Epithelial cell of proximal tubule (primary cell): ENCODE results near the gene CSNK1G2. TPM values are rescaled to one million over a fixed set of nuclear protein-coding genes. Genes with fewer than 3 reads are reported as not detected.

Experiments used
- DNase-seq: peaks from one replicate; pipeline ENCODE4 v3.0.0-alpha.2; 2011; ENCODE audit warnings: low read depth
- H3K4me3 ChIP-seq: 2 replicates; pipeline ENCODE4 v1.5.1; 2011; ENCODE audit warnings: low read depth, mild to moderate bottlenecking, low read length
- total RNA-seq: library from RNA; depleted of rRNA; stranded (reverse); fragments of >200 nt; gene quantifications from 2 replicates; pipeline ENCODE4 v1.2.3, GENCODE V29; 2015
- TF ChIP-seq, protein P1 (sequence below): conservative IDR thresholded peaks from 2 replicates; pipeline ENCODE4 v1.5.1; 2012; ENCODE audit warnings: low read depth, mild to moderate bottlenecking, low read length

CSNK1G2 gene
- total RNA-seq, 1 donor from 2014 or later = 82.9 TPM

DNA sequence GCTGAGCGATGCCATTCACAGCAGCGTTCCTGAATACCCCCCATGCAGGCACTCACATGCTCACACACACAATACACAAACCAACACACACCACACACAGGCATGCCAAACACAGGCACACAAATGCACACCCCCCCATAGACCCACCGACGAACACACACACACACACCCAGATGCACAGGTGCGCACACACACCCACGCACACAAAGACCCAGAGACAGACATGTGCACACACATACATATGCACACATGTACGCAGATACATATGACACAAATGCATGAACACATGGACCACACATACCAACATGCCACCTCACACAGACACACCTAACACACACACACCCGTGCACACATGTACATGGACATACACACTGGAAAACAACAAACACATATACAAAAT lies 7.0 kb upstream of the CSNK1G2 start:
- TF ChIP-seq, protein P1, sequence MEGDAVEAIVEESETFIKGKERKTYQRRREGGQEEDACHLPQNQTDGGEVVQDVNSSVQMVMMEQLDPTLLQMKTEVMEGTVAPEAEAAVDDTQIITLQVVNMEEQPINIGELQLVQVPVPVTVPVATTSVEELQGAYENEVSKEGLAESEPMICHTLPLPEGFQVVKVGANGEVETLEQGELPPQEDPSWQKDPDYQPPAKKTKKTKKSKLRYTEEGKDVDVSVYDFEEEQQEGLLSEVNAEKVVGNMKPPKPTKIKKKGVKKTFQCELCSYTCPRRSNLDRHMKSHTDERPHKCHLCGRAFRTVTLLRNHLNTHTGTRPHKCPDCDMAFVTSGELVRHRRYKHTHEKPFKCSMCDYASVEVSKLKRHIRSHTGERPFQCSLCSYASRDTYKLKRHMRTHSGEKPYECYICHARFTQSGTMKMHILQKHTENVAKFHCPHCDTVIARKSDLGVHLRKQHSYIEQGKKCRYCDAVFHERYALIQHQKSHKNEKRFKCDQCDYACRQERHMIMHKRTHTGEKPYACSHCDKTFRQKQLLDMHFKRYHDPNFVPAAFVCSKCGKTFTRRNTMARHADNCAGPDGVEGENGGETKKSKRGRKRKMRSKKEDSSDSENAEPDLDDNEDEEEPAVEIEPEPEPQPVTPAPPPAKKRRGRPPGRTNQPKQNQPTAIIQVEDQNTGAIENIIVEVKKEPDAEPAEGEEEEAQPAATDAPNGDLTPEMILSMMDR = no peak
- DNase-seq = no peak

DNA sequence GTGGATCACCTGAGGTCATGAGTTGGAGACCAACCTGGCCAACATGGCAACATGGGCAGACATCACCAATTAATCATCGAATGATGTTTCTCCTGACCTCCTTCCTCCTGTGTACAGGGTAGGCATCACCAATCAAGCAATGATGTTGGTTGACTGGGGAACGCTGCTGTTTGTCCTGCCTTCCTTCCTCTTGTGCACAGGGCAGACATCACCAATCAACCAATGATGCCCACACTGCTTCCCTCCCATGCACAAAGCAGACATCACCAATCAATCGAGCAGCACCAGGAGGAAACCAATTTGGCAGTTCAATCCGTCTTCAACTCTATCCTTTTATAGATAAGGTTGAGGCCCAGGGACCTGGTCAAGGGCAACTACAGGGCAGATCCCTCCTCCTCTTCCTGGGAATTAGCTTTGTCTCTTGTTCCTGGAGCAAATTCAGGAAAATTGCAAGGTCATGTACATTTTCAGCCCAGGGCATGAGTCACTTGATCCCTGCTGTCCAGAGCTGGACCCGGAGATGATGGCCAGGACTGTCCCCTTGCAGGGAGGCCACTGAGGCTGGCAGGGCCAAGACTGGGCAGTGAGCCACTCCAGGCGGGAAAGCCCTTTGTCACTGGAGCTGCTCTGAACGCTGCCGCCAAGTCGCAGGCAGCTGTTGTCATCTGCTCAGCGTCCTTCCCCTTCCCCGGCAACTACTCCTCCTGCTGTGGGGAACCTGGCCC lies 5.3 kb upstream of the CSNK1G2 start:
- TF ChIP-seq, protein P1 = no peak
- H3K4me3 ChIP-seq = no peak overlapping the region
- DNase-seq = no peak

More for the DNA sequence above, 7.0 kb upstream of the CSNK1G2 start:
- no peak overlapping the region for H3K4me3 ChIP-seq

DNA sequence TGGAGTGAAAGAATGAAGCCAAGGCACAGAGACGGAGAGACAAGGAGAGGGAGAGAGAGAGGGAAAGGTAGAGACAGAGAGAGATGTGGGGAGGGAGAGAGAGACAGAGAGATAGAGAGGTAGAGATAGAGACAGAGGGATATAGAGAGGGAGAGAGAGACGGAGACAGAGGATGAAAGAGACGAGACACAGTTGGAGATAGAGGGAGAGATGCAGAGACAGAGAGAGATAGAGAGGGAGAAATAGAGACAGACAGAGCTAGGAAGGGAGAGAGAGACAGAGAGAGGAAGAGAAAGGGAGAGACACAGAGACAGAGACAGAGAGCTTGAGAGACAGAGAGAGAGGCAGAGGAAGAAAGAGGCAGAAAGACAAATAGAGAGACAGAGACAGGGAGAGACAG lies 4.5 kb upstream of the CSNK1G2 start:
- H3K4me3 ChIP-seq = no peak overlapping the region
- DNase-seq = no peak
- TF ChIP-seq, protein P1 = no peak

DNA sequence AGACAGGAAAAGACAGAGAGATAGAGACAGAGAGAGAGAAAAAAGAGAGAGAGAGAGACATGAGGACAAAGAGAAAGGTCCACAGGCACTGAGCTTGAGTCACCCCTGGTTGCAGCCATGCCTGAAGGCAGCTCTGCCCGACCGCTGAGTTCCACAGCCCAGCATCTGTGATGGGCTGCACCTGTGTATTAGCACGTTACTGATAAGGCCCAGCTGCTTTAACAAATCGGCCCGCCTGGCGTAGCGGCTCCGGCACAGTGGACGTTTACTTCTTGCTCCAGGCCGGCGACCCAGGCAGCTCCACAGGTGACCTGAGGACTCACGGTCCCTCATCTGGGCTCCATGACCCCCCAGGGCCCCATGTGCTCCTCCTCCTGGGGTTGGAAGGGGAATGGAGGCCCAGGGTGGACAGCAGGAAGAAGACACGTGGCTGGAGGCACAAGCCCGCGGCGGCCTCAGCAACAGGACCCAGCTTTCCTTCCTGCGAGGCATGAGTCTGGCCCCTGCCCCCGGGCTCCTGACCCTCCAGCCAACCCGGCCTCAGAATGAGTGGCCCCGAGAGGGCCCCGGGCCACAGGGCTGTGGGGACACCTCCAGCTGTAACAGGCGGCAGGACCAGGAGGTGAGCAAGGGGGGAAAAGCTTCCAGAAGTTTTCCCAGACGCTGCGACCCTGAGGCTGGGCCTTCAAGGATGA lies 3.9 kb upstream of the CSNK1G2 start:
- no peak overlapping the region for H3K4me3 ChIP-seq
- no peak for DNase-seq
- TF ChIP-seq, protein P1 = no peak

DNA sequence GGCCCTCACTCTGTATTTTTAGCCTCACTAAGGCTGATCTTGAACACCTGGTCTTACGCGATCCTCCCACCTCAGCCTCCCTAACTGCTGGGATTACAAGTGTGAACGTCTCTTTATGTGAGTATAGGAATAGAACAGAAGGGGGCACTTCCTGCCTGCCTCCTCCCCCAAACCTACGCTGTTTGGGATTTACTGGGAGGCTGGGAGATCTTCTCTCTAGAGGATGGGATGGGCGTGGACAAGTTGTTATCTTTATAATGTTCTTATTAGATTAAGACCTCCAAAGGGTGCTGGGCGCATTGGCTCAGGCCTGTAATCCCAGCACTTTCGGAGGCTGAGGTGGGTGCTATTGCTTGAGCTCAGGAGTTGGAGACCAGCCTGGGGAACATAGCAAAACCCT lies 2.9 kb upstream of the CSNK1G2 start:
- TF ChIP-seq, protein P1 = no peak
- no peak overlapping the region for H3K4me3 ChIP-seq
- DNase-seq = no peak

DNA sequence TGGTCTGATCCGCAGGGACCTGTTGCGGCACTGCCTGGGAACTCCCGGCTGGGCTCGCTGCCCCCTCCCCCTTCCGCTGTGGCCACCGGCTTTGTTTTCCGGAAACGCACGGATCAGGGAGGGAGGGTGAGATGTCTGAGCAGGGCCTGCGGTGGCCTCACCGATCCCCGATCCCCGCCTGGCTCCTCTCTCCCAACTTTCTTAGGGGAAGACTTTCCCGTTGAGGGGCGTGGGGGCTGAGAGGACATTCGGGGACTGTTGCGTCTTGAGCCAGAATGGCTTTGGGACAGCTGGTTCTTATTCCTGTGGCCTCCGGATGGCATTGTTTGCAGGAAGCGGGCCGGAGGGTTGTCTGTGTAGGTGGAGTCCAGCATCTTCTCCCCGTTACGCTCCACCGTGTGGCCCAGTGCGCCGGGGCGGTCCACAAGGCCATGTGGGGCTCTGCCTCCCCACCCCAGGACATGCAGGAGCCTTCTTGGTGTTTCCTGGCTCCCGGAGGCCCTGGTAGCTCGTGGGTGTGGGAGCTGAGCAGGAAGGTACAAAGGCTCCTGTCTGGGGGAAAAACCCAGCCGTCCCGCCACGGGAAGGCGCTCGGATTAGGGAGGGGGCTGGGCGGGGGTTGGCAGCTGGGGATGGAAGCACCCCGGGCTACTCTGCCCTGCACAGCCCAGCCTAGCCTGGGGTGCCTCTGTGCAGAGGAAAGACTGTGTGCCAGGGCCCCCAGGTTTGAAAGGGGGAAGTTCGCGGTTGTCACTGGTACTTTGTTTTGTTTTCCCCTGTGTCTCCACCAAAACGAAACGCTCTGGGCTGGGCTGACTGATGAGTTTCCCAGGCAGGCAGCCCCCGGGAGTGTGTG lies 1.3 kb downstream of the CSNK1G2 start:
- H3K4me3 ChIP-seq = peak overlapping the region; percentile 89
- no peak for DNase-seq
- TF ChIP-seq, protein P1 = no peak
